HG02759 (cell line): Measurements from ENCODE around the gene ERCC6L2.

Experiments
- ATAC-seq: cut with Tn5 transposase; IDR thresholded peaks from one replicate; pipeline ENCODE4 v1.9.1; 2021; ENCODE audit warnings: mild to moderate bottlenecking, moderate library complexity; ENCODE audit not compliant: unreplicated experiment

ERCC6L2 gene, protein sequence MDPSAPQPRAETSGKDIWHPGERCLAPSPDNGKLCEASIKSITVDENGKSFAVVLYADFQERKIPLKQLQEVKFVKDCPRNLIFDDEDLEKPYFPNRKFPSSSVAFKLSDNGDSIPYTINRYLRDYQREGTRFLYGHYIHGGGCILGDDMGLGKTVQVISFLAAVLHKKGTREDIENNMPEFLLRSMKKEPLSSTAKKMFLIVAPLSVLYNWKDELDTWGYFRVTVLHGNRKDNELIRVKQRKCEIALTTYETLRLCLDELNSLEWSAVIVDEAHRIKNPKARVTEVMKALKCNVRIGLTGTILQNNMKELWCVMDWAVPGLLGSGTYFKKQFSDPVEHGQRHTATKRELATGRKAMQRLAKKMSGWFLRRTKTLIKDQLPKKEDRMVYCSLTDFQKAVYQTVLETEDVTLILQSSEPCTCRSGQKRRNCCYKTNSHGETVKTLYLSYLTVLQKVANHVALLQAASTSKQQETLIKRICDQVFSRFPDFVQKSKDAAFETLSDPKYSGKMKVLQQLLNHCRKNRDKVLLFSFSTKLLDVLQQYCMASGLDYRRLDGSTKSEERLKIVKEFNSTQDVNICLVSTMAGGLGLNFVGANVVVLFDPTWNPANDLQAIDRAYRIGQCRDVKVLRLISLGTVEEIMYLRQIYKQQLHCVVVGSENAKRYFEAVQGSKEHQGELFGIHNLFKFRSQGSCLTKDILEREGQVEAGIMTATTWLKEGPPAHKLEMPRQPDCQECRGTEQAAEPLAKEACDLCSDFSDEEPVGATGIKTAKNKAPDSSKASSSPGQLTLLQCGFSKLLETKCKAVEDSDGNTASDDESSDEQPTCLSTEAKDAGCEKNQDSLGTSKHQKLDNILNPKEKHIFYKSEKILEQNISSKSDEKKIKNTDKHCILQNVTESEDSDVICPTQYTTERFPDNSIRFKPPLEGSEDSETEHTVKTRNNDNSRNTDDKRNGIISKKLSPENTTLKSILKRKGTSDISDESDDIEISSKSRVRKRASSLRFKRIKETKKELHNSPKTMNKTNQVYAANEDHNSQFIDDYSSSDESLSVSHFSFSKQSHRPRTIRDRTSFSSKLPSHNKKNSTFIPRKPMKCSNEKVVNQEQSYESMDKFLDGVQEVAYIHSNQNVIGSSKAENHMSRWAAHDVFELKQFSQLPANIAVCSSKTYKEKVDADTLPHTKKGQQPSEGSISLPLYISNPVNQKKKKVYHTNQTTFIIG (N-terminal part only)

DNA sequence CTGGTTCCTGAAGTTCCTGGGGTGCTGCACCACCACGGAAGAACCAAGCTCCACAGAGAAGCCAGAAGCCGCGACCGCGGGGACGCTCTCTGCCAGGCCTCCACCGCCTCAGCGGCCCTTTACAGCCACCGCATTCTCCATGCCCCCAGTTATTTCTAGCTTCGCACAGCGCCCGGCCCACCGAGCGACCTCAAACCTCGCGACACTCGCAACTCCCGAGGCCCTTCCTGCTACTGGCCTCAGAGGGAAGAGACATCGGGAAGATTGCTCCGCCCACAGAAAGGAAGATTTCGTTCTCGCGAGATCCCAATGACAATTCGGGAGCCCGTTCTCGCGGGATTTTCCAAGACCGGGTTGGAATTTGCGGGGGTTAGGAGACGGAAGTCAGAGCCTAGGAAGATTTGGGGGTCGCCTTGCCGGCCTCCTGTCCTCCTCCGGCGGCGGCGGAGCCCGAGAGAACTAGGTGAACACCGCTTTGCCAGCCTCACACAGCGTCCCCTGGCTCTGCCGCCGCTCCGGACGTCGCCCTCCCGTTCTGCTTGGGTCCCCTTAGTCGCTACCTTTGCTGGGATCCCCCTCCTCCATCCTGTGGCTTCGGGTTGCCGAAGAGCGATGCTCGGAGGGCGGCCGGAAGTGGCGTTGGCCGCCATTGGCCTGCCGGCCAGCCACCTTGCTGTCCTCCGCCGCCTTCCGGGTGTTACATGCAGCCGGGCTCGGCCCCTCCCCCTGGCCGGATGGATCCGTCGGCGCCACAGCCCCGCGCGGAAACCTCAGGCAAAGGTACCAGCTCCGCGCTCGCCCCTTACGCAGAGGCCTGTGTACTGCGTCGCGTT, at the start of gene ERCC6L2:
Gene ERCC6L2 (plus strand): TSS at position 387 of the 833 bp plus-strand sequence. CDS start 348 bp downstream, at position 735.
- ATAC-seq: peak; percentile 90

DNA sequence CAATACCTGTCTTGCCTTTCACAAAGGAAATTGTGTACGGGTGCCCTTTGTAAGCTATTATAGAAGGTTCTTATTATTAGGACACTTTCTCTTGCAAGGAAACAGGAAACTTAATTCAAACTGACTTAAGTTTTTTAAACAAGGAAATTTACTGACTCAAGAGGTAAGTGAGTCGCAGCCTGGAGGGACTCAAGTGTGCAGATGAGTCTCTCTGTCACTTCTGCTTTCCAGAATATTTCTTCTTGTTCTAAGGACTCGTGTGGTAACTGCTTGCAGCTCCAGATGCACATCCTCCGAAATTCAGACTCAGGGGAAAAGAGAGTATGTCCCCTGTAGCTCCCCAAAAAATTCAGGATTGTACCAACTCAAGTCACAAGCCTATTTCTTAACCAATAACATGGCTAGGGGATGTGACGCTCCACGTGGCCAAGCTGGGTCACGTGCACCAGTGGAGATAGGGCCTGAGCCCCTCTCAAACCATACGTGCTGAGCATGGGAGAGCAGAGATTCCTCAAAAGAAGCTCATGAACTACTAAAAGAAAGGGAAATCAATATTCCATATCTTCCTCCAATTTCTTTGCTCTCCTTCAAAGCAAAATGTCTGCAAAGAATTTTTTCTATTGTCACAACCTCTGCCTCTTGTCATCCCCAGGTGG, 49.2 kb upstream of the ERCC6L2 start:
- ATAC-seq: no peak

DNA sequence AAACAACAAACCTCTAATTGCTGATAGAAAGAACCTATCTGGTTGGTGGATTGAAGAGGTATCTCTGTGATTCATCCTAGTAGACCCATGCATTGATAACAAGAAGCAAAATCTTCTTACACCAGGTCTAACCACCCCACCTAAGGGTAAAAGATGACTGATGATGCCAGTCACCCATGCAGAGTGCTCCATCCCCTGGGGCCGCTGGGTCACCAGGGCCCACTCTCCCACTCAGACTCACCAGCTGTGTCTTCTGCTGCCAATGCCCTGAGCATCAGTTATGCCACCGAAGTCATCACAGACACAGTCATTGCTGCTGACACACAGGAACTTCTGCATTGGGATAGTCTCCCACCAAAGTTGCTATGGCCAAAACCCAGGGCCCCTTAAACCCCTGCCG, 44.7 kb upstream of the ERCC6L2 start:
- ATAC-seq: no peak

GRCh38 chr9:95831810-95832209, 43.7 kb upstream of the ERCC6L2 start:
- ATAC-seq: no peak

DNA sequence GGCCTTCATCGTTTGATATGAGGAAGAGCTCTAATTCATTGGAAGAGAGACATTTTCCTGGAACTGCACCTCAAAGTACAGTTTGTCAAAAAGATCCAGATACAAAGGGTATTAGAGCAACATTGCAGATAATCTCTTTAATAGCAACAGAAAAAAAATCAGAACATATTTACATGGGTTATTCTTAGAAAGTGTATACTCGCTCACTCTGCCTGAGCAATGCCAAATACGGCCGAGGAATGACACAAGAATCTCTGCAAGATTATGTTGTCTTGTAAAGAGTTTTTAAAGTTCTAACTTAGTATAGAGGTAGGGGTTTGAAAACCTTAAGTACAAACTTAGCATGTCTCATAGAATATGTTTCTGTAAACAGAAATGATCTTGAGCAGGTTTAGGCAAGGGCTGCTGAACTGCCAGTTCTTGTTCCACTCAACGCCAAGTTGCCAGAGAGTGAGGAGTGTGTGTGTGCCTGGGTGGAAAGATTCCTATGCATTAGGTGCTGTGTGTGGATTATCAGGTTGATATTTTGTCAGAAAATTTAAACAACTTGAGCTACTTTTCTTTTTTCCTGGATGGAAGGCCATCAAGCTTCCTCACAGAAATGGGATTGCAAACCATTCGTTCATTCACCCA, 41.8 kb upstream of the ERCC6L2 start:
- ATAC-seq: no peak

- ATAC-seq: no peak
Measured at GRCh38 chr9:95834281-95834907, 41.1 kb upstream of the ERCC6L2 start.

DNA sequence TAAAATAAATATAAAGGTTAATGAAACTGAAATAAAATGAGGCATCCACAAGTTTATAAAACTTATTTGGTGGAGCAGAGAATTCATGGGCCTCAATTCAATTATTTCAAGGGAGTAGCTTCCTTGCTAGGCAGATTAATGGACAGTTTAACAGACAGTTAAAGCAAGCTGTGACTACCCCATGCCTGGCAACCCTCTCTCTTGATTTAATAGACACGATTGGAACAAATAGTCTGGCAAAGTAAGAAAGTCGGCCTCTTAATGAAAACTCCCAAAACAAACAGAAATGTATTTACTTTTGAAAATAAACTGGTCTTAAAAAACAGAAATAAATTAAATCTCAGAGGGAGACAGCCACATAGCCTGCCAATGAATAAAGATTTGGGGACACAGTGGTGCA, 40.1 kb upstream of the ERCC6L2 start:
- ATAC-seq: no peak

- ATAC-seq: no peak
Measured at GRCh38 chr9:95836072-95836471, 39.4 kb upstream of the ERCC6L2 start.

GRCh38 chr9:95839012-95839411, 36.5 kb upstream of the ERCC6L2 start:
- no peak for ATAC-seq

GRCh38 chr9:95840074-95840473, 35.4 kb upstream of the ERCC6L2 start:
- ATAC-seq: no peak

DNA sequence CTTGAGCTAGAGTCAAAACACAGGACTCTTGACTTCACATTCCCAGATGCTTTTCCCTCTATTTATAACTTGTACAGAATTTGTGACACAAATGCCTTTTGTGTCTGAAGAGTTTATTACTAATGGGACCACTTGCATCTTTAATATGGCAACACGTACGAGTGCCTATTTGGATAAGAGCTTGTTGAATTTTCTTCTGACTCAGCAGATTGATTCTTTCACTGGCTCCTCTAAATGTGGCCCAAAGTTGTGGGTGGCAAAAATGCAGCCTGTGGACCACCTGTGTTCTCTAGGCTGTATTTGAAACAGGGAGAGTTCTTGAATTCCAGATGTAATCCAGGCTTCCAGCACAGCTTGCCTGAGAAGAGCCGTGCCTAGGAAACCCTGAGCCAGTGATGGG, 34.1 kb upstream of the ERCC6L2 start:
- ATAC-seq: no peak

DNA sequence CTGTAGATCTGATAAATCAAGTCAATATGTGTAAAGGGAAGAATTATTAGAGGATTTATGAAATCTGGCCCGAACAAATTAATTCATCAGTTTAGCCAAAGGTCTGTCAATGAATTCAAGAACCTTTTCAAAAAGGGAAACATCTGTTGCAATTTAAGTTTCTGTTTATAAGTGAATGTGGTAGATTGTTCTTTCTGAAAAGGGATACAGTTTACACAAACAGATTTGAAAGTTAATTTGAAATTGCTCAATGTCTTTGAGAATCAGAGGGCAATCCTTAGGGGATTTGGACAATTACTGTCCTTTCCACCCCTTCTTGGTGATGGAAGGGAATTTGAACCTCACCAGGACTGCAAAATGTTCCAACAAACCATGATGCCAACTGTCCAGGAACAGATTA, 29.7 kb upstream of the ERCC6L2 start:
- no peak for ATAC-seq

GRCh38 chr9:95848764-95849163, 26.7 kb upstream of the ERCC6L2 start:
- no peak for ATAC-seq

GRCh38 chr9:95852059-95853032, 23.1 kb upstream of the ERCC6L2 start:
- peak; percentile 99 for ATAC-seq

DNA sequence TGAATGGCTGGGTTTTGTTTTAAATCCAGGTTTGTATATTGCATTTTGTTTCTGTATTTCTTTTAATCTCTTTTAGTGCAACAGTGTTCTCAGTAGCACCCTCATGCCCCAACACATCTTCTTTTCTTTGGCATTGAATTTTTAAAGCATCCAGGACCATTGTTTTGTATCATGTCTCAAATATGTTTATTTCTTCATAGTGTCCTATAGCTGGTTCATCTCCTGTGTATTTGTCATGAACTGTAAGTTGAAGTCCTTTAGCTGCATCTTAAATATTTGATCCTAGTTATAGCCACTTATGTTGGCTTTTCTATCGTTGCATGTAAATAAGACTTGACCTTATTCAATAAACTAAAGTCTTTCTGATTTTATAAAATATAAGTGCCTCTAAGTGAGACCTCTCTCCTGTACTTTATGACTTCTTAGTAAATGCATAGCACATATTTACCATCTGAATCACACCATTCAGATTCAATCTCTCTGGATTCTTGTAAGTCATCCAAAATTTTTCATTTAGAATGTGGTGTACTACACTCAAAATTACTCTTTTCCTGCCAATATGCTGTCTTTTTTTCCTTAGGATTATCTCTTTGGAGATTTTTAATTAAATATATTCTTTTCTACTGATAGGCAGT, 21.0 kb upstream of the ERCC6L2 start:
- ATAC-seq: no peak

DNA sequence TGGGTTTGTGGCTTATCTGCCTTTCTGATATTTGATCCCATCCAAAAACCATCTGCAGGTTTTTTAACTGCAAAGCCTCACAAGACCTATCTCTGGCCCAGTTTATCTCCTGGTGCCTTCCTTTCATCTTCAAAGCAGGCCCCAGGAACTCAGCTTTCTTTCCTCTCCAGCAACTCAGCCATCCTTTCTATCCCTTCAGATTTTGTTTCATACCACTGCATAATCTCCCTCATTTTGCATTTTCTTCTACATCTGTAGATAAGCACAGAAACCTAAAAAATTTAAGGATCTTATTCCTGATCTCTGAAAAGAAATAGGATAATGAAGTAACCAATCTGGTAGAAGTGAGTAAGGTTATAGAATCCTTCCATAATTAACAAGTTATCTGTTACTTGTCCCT, 19.5 kb upstream of the ERCC6L2 start:
- ATAC-seq: no peak

DNA sequence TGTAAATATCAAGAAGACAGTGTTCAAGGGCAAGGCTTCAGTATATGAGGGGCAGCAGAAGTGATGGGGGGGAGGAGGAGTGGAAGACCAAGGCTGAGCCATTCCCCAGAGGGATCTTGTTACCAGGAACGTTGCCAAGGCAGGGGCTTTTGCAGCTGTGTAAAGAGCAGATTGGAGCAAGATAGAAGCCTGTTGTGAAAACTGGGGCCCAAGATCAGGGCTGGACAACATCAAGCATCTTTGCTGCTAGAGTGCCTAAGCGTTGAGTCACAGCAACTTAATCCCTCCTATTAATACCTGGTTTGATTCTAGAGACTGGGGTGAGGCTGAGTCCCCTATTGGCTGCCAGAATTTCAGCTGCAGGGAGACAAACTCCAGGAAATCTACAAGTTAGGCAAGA, 18.4 kb upstream of the ERCC6L2 start:
- ATAC-seq: no peak
